ENCODE data around the gene CTRL.
A peak's percentile ranks its signal among the peaks of the same experiment; 100 is the strongest.
"Not testable (repeated sequence)": the region's sequence is repeated elsewhere in the genome, so short reads cannot be mapped to it uniquely, and the experiment has no call there.

The CTRL gene

GRCh38 chr16:67915831-67916723, 15.6 kb downstream of the CTRL start:
- no peaks in the 10 kb centered on the region for H3K27me3 ChIP-seq
- no peak overlapping the region for H3K27ac ChIP-seq
- no peak overlapping the region for H3K4me2 ChIP-seq
- H3K4me3 ChIP-seq = no peak overlapping the region
- peaks cover 18 to 93% (median 74%) of the 10 kb centered on the region in 11 experiments for H3K36me3 ChIP-seq
- H3K9ac ChIP-seq = peak overlapping the region in 3 of 11 experiments; percentile 1 to 63 (median 47); a peak in 2 of 22 replicates
- H3K4me1 ChIP-seq = peaks cover 23 to 42% (median 32%) of the 10 kb centered on the region in 10 experiments
- TF ChIP-seq Cebpa-rat (IDR thresholded peaks at IDR 0.05) = no peak
- H3K9me3 ChIP-seq (replicated peaks in 1 of 11) = no peaks in the 10 kb centered on the region
- H4K20me1 ChIP-seq = peaks cover 34 to 99% (median 77%) of the 10 kb centered on the region in 11 experiments

- not testable (repeated sequence) for H3K9me3 ChIP-seq (replicated peaks in 1 of 11); H3K4me2 ChIP-seq; H3K27ac ChIP-seq; H3K9ac ChIP-seq; H3K4me3 ChIP-seq; H3K27me3 ChIP-seq
- peaks cover 35 to 99% (median 77%) of the 10 kb centered on the region in 11 experiments for H4K20me1 ChIP-seq
- peaks cover 20 to 42% (median 32%) of the 10 kb centered on the region in 10 experiments for H3K4me1 ChIP-seq
- peaks cover 20 to 97% (median 79%) of the 10 kb centered on the region in 11 experiments for H3K36me3 ChIP-seq
Observed at GRCh38 chr16:67915496-67915769, 16.2 kb downstream of the CTRL start.

GRCh38 chr16:67914758-67915495, 16.7 kb downstream of the CTRL start:
- Histone ChIP-seq H3K27me3 (no peaks in the 10 kb centered on the region), H3K9me3 (replicated peaks in 1 of 11) (no peaks in the 10 kb centered on the region), H4K20me1 (peaks cover 36 to 99% (median 76%) of the 10 kb centered on the region in 11 experiments), H3K4me2 (no peak overlapping the region), H3K27ac (no peak overlapping the region), H3K4me3 (no peak overlapping the region), H3K4me1 (peaks cover 24 to 42% (median 32%) of the 10 kb centered on the region in 10 experiments), H3K9ac (no peak overlapping the region), H3K36me3 (peaks cover 22 to 93% (median 76%) of the 10 kb centered on the region in 11 experiments)
- no peak for TF ChIP-seq Cebpa-rat (IDR thresholded peaks at IDR 0.05)

- Histone ChIP-seq H3K9me3 (replicated peaks in 1 of 11) (no peaks in the 10 kb centered on the region), H3K27ac (peak overlapping the region in 9 of 11 experiments; percentile 1 to 64 (median 36); a peak in 12 of 22 replicates), H3K4me1 (peaks cover 10 to 23% (median 21%) of the 10 kb centered on the region in 10 experiments), H3K36me3 (peaks cover 24 to 88% (median 58%) of the 10 kb centered on the region in 11 experiments), H3K4me2 (peak overlapping the region in 9 of 11 experiments; percentile 22 to 52 (median 33); a peak in 18 of 22 replicates), H3K4me3 (no peak overlapping the region), H3K27me3 (no peaks in the 10 kb centered on the region), H3K9ac (peak overlapping the region in 7 of 11 experiments; percentile 7 to 49 (median 28); a peak in 7 of 22 replicates), H4K20me1 (peaks cover 7 to 85% (median 43%) of the 10 kb centered on the region in 11 experiments; a peak in 19 of 22 replicates)
- no peak for TF ChIP-seq Cebpa-rat (IDR thresholded peaks at IDR 0.05)
Observed at GRCh38 chr16:67910158-67910557, 21.5 kb downstream of the CTRL start.

GRCh38 chr16:67909056-67909742, 22.5 kb downstream of the CTRL start:
- no peak overlapping the region for H3K4me3 ChIP-seq
- no peak for TF ChIP-seq Cebpa-rat (IDR thresholded peaks at IDR 0.05)
- H4K20me1 ChIP-seq = peaks cover 7 to 85% (median 43%) of the 10 kb centered on the region in 11 experiments; a peak in 19 of 22 replicates

GRCh38 chr16:67907397-67908180, 24.1 kb downstream of the CTRL start:
- Histone ChIP-seq H3K27me3 (no peaks in the 10 kb centered on the region), H3K36me3 (peaks cover 34 to 90% (median 57%) of the 10 kb centered on the region in 11 experiments), H3K4me3 (no peak overlapping the region), H4K20me1 (peaks cover 7 to 86% (median 48%) of the 10 kb centered on the region in 11 experiments; a peak in 19 of 22 replicates), H3K4me2 (no peak overlapping the region), H3K9me3 (replicated peaks in 1 of 11) (no peaks in the 10 kb centered on the region), H3K9ac (peak overlapping the region in 2 of 11 experiments; percentile 2 to 5; a peak in 1 of 22 replicates), H3K27ac (no peak overlapping the region), H3K4me1 (peaks cover 10 to 23% (median 21%) of the 10 kb centered on the region in 10 experiments)
- TF ChIP-seq Cebpa-rat (IDR thresholded peaks at IDR 0.05) = no peak

More at GRCh38 chr16:67909056-67909742, 22.5 kb downstream of the CTRL start:
- Histone ChIP-seq H3K27ac (peak overlapping the region in 4 of 11 experiments; percentile 1 to 26 (median 16); a peak in 4 of 22 replicates), H3K36me3 (peaks cover 24 to 88% (median 49%) of the 10 kb centered on the region in 11 experiments), H3K27me3 (no peaks in the 10 kb centered on the region), H3K9me3 (replicated peaks in 1 of 11) (no peaks in the 10 kb centered on the region), H3K4me2 (peak overlapping the region in 9 of 11 experiments; percentile 22 to 52 (median 33); a peak in 14 of 22 replicates), H3K9ac (peak overlapping the region in 4 of 11 experiments; percentile 7 to 42 (median 29); a peak in 3 of 22 replicates), H3K4me1 (peaks cover 10 to 23% (median 21%) of the 10 kb centered on the region in 10 experiments)

- peaks cover 12 to 86% (median 60%) of the 10 kb centered on the region in 11 experiments; a peak in 17 of 22 replicates for H4K20me1 ChIP-seq
- H3K27ac ChIP-seq = no peak overlapping the region
Observed at GRCh38 chr16:67902831-67903230, 28.8 kb downstream of the CTRL start.

GRCh38 chr16:67901734-67902133, 29.9 kb downstream of the CTRL start:
- 0 out of 20 replicates have a peak, but pooled peaks cover 0 to 4% (median 0%) of the 10 kb centered on the region in 10 experiments for H3K4me1 ChIP-seq
- no peak overlapping the region for H3K9ac ChIP-seq
- TF ChIP-seq Cebpa-rat (IDR thresholded peaks at IDR 0.05) = no peak
- H3K27ac ChIP-seq = no peak overlapping the region
- H3K4me2 ChIP-seq = no peak overlapping the region
- H3K4me3 ChIP-seq = no peak overlapping the region
- no peaks in the 10 kb centered on the region for H3K27me3 ChIP-seq
- H3K9me3 ChIP-seq (replicated peaks in 1 of 11) = no peaks in the 10 kb centered on the region
- H4K20me1 ChIP-seq = peaks cover 22 to 90% (median 65%) of the 10 kb centered on the region in 11 experiments; a peak in 17 of 22 replicates
- H3K36me3 ChIP-seq = peaks cover 9 to 77% (median 42%) of the 10 kb centered on the region in 11 experiments; a peak in 19 of 22 replicates

More at GRCh38 chr16:67902831-67903230, 28.8 kb downstream of the CTRL start:
- Histone ChIP-seq H3K9me3 (replicated peaks in 1 of 11) (no peaks in the 10 kb centered on the region), H3K4me2 (no peak overlapping the region), H3K27me3 (no peaks in the 10 kb centered on the region), H3K4me1 (0 out of 20 replicates have a peak, but pooled peaks cover 0 to 4% (median 0%) of the 10 kb centered on the region in 10 experiments), H3K9ac (no peak overlapping the region), H3K4me3 (no peak overlapping the region), H3K36me3 (peaks cover 9 to 75% (median 35%) of the 10 kb centered on the region in 11 experiments; a peak in 19 of 22 replicates)
- no peak for TF ChIP-seq Cebpa-rat (IDR thresholded peaks at IDR 0.05)

Data from BLaER1 treated with 17β-estradiol and CSF1 and Interleukin-3, amounts not matched to agents 10 nM and 100 nM (cell line).